Measurements from ENCODE around the gene PCSK5.

- TF ChIP-seq CTCF (IDR thresholded peaks at IDR 0.05 in 8 of 11, conservative IDR thresholded peaks at IDR 0.05 in 3 of 11) (no peak), POLR2A (IDR thresholded peaks at IDR 0.05) (no peak), POLR2AphosphoS5 (IDR thresholded peaks at IDR 0.05) (no peak)
Observed at GRCh38 chr9:76137931-76138330, 247.5 kb downstream of the PCSK5 start.
